Ishikawa (cell line): ENCODE results near the gene ITPKA.

Experiments used
- CEBPB ChIP-seq: IDR thresholded peaks from 2 replicates; pipeline ENCODE4 v1.6.1; 2012
- CREB1 ChIP-seq: IDR thresholded peaks from 2 replicates; pipeline ENCODE4 v1.6.1; 2012; ENCODE audit warnings: low read depth
- EGR1 ChIP-seq: IDR thresholded peaks from 2 replicates; pipeline ENCODE4 v1.6.1; 2012
- EP300 ChIP-seq: IDR thresholded peaks from 2 replicates; pipeline ENCODE4 v1.6.1; 2012; ENCODE audit warnings: borderline replicate concordance
- FOXM1 ChIP-seq: IDR thresholded peaks from 2 replicates; pipeline ENCODE4 v1.6.1; 2012; ENCODE audit warnings: low read depth, borderline replicate concordance
- MAX ChIP-seq: IDR thresholded peaks from 2 replicates; pipeline ENCODE4 v1.6.1; 2012
- NFIC ChIP-seq: IDR thresholded peaks from 2 replicates; pipeline ENCODE4 v1.6.1; 2012
- RAD21 ChIP-seq: IDR thresholded peaks from 2 replicates; pipeline ENCODE4 v1.6.1; 2012; ENCODE audit warnings: low read depth
- REST ChIP-seq: IDR thresholded peaks from 2 replicates; pipeline ENCODE4 v1.6.1; 2012; ENCODE audit warnings: low read depth, mild to moderate bottlenecking
- TAF1 ChIP-seq: IDR thresholded peaks from 2 replicates; pipeline ENCODE4 v1.6.1; 2012; ENCODE audit warnings: low read depth, mild to moderate bottlenecking
- TCF12 ChIP-seq: IDR thresholded peaks from 2 replicates; pipeline ENCODE4 v1.6.1; 2012; ENCODE audit warnings: low read depth
- TEAD4 ChIP-seq: IDR thresholded peaks from 2 replicates; pipeline ENCODE4 v1.6.1; 2012
- USF1 ChIP-seq: IDR thresholded peaks from 2 replicates; pipeline ENCODE4 v1.6.1; 2012
- YY1 ChIP-seq: IDR thresholded peaks from 2 replicates; pipeline ENCODE4 v1.6.1; 2012; ENCODE audit warnings: low read depth
- ZBTB7A ChIP-seq: IDR thresholded peaks from 2 replicates; pipeline ENCODE4 v1.6.1; 2012; ENCODE audit warnings: low read depth

The ITPKA gene

GRCh38 chr15:41546851-41547786, 53.4 kb downstream of the ITPKA start:
- no peak for TF ChIP-seq EGR1
- TF ChIP-seq FOXM1 = no peak
- TF ChIP-seq TCF12 = no peak
- TF ChIP-seq NFIC = no peak
- no peak for TF ChIP-seq REST
- TF ChIP-seq EP300 = no peak
- TF ChIP-seq TAF1 = no peak
- TF ChIP-seq TEAD4 = no peak
- TF ChIP-seq RAD21 = no peak
- no peak for TF ChIP-seq CREB1
- no peak for TF ChIP-seq YY1
- TF ChIP-seq ZBTB7A = no peak
- TF ChIP-seq USF1 = no peak
- TF ChIP-seq MAX = no peak
- no peak for TF ChIP-seq CEBPB

GRCh38 chr15:41550066-41550775, 56.5 kb downstream of the ITPKA start:
- TF ChIP-seq RAD21 (no peak), USF1 (no peak), MAX (no peak), CEBPB (peak; percentile 58)
